Tibial nerve (tissue), 3 donors: ENCODE results near the gene BMP8A.

Source experiments
- CTCF ChIP-seq, 5 experiments: fragments of 200-600 bp in 3 of 5; fragments of 450-650 bp in 2 of 5; sonication (generic) in 3 of 5; IDR thresholded peaks; one replicate each; pipeline ENCODE4 v1.5.1; 2016 to 2019; ENCODE audit warnings: antibody characterized with exemption in 5 of 5, mild to moderate bottlenecking in 3 of 5, moderate library complexity in 2 of 5
- POLR2A ChIP-seq, 2 donors: fragments of 450-650 bp; IDR thresholded peaks; one replicate each; pipeline ENCODE4 v1.6.1; 2017; ENCODE audit warnings: antibody characterized with exemption in 2 of 2, mild to moderate bottlenecking in 2 of 2, moderate library complexity in 2 of 2

- TF ChIP-seq CTCF (IDR thresholded peaks at IDR 0.05): no peak
- peak in 1 of 2 donors; percentile 31 for TF ChIP-seq POLR2A (IDR thresholded peaks at IDR 0.05)
Observed at GRCh38 chr1:39491146-39491921, at the start of gene BMP8A.
